ENCODE measurements around the gene ASS1.
"Not testable (repeated sequence)": the region's sequence is repeated elsewhere in the genome, so short reads cannot be mapped to it uniquely, and the experiment has no call there.

The ASS1 gene

DNA sequence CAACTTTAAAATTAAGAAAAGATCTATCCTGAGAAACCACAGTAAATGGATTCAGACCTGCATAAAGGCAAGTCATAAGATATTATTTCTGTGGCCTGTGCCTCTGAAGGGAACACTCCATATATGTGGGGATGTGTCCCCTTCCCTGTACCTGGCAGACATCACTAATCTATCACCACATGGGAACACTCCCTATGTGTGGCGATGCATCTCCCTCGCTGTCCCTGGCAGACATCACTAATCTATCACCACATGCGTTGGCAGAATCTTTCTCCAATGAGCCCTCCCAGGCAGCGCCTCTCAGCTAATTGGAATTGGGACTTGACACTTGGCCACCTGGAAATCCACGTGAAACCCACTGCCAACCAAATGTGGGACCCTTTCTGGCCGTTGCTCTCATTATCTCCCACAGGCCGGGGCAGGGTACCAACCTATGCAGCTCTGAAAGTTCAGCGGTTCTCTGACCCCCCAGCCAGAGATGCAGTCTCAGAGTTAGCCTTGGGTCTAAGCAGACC is 25.2 kb upstream of the ASS1 start:
- no peak for DNase-seq

DNA sequence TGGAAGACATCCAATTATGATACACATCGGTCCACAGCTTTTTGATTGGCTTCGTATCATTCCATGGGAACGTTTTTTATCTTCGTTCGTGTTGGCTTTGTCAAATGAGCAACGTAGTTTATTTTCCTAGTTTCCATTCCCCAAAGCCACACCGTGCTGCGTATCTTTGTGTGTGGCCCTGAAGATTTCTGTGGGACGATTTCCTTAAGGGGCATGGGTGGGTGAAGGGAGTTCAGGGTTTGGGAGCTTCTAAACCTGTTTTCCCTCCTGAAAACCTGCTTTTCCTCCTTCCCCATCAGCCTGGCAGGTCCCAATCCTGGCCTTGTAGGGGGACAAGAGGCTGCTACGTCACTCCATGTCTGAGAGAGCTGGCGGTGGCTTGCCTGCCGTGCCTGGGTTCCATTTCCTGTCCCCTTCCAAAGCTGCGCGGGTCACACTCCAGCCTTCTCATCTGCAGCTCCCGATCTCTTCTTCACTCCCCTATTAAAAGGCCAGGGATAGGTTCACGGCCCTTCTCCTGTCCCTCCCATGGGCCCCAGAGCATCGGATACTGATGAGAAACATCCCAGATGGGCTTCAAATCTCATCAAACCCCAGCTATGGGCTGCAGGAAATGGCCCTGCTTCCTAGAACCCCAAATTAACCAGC is 23.5 kb upstream of the ASS1 start:
- DNase-seq: no peak

DNA sequence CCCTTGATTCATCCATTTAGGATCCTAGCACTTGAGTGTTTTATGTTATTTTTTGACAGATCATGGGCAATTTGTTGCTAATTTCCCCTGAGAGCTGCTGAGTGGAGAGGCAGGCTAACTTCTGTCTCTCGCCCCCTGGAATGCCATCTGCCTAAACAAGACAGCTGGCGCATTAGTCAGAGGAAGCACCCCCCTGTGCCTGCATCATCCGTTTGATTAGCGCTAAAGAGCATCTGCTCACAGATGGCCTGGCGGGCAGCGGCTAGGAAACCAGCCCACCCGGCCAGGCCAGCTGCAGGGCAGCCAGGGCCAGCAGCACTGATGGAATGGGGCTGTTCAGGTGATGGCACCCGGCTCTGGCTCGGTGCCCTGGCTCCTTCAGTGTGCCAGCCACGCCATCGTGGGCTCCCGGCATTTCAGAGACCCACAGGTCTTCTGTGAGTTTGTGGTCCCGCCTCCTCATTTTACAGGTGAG is 22.9 kb upstream of the ASS1 start:
- DNase-seq: no peak

DNA sequence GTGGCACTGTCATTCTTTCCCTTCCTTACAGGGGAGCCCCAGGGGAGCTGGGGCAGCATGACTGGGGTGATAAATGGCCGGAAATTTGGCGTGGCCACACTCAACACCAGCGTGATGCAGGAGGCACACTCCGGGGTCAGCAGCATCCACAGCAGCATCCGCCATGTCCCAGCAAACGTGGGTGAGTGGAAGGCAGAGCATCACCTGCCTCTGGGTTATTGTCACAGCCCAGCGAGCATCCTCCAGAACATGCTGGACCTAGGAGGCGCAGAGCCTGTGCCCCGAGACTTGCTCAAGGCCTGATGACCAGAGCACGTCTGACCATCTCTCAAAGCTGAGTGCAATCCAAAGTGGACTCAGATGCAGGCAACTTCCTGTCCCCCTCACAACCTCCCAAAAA is 22.2 kb upstream of the ASS1 start:
- DNase-seq: no peak

GRCh38 chr9:130423272-130423671 is 21.5 kb upstream of the ASS1 start:
- DNase-seq: no peak

DNA sequence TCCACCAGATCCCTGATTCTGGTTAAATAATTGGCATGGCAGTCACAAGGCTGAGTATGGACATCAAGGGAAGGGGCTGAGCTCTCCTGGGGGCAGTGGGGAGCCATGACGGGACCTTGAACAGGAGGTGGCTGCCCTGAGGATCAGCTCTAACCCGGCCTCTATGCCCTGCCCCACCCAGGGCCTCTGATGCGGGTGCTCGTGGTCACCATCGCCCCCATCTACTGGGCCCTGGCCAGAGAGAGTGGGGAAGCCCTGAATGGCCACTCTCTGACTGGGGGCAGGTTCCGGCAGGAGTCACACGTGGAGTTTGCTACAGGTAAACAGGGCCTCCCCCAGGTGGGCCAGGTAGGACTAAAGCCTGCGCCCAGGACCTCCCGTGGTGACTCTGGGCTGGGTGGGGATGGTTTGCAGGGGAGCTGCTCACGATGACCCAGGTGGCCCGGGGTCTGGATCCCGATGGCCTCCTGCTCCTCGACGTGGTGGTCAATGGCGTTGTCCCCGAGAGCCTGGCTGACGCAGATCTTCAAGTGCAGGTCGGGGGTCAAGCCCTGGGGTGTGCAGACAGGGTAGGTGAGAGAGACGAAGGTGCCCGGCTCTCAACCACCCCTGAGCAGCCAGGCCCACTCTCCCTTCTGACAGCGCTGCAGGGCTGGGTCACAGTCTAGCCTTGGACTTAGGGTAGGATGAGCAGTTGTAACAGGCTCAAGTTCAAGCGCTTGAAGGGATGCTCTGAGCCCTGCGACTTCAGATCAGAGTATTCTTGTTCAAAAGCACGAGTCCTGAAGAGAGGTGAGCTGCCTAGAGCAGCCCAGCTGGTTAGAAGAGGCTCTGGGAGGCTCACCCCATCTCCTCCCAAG is 19.9 kb upstream of the ASS1 start:
- DNase-seq: no peak

DNA sequence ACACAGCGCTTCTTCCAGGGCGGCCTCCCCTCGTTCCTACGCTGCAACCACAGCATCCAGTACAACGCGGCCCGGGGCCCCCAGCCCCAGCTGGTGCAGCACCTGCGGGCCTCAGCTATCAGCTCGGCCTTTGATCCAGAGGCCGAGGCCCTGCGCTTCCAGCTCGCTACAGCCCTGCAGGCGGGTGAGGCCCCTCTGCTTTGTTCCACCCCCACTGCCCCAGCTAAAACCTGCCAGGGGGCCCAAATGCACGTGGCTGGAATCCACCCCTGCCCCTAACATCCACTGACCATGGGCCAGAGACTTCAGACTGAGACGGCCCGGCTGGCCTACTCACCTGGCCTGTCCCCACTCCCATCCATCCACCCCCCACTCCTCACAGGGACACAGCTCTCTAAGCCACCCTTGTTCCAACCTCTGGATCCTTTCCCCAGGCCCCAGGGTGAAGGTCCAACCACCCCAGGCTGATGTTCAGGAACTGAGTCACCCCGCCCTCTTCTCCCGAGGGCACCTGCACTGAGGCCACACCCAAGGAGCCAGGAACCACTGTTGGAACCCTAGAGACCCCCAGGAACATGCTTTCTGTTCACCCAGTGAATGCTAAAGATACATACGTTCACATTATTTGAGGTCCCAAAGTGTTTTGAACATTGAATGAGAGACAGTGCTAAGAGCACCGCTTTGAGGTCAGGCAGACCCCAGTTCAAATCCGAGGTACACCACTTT is 18.9 kb upstream of the ASS1 start:
- no peak for DNase-seq

DNA sequence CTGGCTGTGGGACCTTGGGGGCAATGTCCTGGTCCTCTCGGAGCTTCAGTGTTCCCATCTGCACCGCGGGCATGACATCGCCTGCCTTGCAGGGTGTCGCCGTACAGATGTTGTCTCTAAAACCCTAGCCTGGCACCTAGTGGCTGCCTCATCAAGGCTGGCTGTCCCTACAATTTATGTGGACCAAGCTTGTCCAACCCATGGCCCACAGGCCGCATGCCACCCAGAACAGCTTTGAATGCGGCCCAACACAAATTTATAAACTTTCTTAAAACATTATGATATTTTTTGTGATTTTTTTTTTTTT is 18.3 kb upstream of the ASS1 start:
- no peak for DNase-seq

GRCh38 chr9:130426883-130427282 is 17.9 kb upstream of the ASS1 start:
- DNase-seq: no peak

DNA sequence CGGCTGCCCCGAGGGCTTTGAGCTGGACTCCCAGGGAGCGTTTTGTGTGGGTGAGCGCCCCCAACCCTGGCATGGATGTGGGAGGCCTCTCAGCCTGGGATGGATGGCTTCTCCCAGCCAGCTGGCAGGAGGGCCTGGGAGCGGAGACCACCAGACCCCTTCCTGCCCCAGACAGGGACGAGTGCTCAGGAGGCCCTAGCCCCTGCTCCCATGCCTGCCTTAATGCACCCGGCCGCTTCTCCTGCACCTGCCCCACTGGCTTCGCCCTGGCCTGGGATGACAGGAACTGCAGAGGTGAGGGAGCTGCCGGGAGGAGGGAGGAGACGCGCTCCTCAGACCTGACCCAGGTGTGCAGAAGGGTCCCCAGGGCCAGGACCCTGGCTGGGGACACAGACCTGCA is 17.4 kb upstream of the ASS1 start:
- DNase-seq: no peak

- no peak for DNase-seq
Observed at GRCh38 chr9:130428086-130428665, 16.6 kb upstream of the ASS1 start.

- DNase-seq: no peak
Observed at GRCh38 chr9:130429381-130429780, 15.4 kb upstream of the ASS1 start.

- no peak for DNase-seq
Observed at GRCh38 chr9:130429831-130430230, 14.9 kb upstream of the ASS1 start.

GRCh38 chr9:130430232-130430631 is 14.5 kb upstream of the ASS1 start:
- DNase-seq: no peak

GRCh38 chr9:130430734-130431535 is 13.8 kb upstream of the ASS1 start:
- no peak for DNase-seq

- no peak for DNase-seq
Observed at GRCh38 chr9:130431536-130432303, 13.0 kb upstream of the ASS1 start.

DNA sequence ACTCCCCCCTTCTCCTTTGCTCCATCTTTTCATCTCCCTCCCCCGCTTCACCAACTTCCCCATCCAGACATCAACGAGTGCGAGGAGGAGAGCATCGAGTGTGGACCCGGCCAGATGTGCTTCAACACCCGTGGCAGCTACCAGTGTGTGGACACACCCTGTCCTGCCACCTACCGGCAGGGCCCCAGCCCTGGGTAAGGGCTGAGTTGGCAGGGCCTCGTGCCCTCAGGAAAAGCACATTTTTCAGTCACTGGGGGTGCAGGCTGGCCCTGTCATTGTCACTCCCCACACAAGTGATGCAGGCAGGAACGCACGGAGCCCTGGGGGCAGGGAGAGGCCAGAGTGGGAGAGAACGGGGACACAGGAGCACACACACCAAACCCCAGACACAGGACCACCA is 12.4 kb upstream of the ASS1 start:
- DNase-seq: no peak

DNA sequence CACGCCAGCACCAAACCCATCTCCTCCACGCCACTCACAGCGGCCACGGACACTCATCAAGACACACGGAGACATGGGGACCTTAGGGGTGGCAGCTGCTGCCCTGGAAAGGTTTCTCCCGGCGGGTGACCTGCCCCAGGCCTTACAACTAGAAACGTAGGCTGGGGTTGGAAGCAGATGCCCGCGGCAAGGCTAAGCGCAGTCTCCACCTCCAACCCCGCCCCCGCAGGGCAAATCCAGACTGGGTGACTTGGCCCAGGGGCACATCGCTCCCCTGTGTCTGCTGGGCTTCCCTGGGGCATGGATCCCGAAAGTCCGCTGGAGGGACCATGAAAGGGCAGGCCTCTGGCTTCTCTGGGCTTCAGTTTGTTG is 12.0 kb upstream of the ASS1 start:
- no peak for DNase-seq

GRCh38 chr9:130433168-130433946 is 11.4 kb upstream of the ASS1 start:
- no peak for DNase-seq

DNA sequence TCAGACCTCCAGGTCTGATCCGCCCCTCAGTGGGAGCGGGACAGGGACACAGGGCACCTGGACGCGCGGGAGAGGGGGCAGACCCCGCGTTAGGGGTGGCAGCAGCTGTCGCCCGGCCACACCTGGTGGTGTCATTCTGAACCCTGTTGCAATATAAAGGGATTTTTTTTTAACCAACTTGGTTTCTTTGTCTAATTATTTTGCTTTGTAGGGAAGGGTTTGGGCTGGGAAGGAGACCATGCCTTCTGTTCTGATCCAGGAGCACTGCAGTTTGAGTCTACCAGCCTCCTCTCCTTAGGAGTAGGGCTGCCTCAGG is 10.9 kb upstream of the ASS1 start:
- DNase-seq: no peak

GRCh38 chr9:130434656-130435055 is 10.1 kb upstream of the ASS1 start:
- not testable (repeated sequence) for DNase-seq

Measured in GF-D8 (cell line).